Heart left ventricle (tissue), 16 donors: ENCODE results near the gene LPCAT1. TPM values are rescaled to one million over a fixed set of nuclear protein-coding genes. Genes with fewer than 3 reads are reported as not detected.

Experiments used
- ATAC-seq, 4 donors: fragments of 200-7000 bp; cut with Tn5 transposase; one replicate each; pipeline ENCODE4 v1.9.1; 2020 to 2022; ENCODE audit warnings: moderate library complexity in 4 of 4, mild to moderate bottlenecking in 3 of 4, moderate number of reproducible peaks in 1 of 4
- DNase-seq, 5 donors: peaks; one replicate each; pipeline ENCODE4 v3.0.0-alpha.2; 2020
- H3K27ac ChIP-seq, 12 donors: fragments of 200-600 bp; sonication (generic) in 4 of 12; one replicate each; pipeline versions ENCODE4 v1.5.0 to v1.8.0; 2016 to 2022; ENCODE audit warnings: mild to moderate bottlenecking in 2 of 12
- H3K27me3 ChIP-seq, 9 donors: fragments of 200-600 bp; sonication (generic) in 2 of 9; one replicate each; pipeline versions ENCODE4 v1.5.1 to v1.8.0; 2016 to 2022; ENCODE audit warnings: mild to moderate bottlenecking in 3 of 9
- H3K36me3 ChIP-seq, 9 donors: fragments of 200-600 bp; sonication (generic) in 2 of 9; one replicate each; pipeline versions ENCODE4 v1.5.0 to v1.8.0; 2018 to 2022; ENCODE audit warnings: mild to moderate bottlenecking in 2 of 9
- H3K4me1 ChIP-seq, 12 donors: fragments of 200-600 bp; sonication (generic) in 4 of 12; one replicate each; pipeline versions ENCODE4 v1.5.0 to v1.8.0; 2016 to 2022; ENCODE audit warnings: mild to moderate bottlenecking in 3 of 12
- H3K4me3 ChIP-seq, 12 donors: fragments of 200-600 bp; sonication (generic) in 4 of 12; one replicate each; pipeline versions ENCODE4 v1.5.0 to v1.8.0; 2017 to 2022; ENCODE audit warnings: mild to moderate bottlenecking in 9 of 12, moderate library complexity in 4 of 12
- H3K9me3 ChIP-seq, 12 donors: fragments of 200-600 bp; sonication (generic) in 4 of 12; one replicate each; pipeline versions ENCODE4 v1.5.0 to v1.8.0; 2016 to 2022; ENCODE audit warnings: mild to moderate bottlenecking in 1 of 12
- POLR2A ChIP-seq, 2 donors: fragments of 450-650 bp; IDR thresholded peaks; one replicate each; pipeline ENCODE4 v1.6.1; 2017; ENCODE audit warnings: antibody characterized with exemption in 2 of 2, mild to moderate bottlenecking in 2 of 2, moderate library complexity in 2 of 2
- WGBS, 4 donors: extraction: QIAGEN DNeasy Blood & Tissue Kit in 2 of 4; methylation state at CpG; one replicate each; pipeline versions ENCODE4 v1.1.5 to v1.1.7; 2013 to 2018; 5-methylcytosine and 5-hydroxymethylcytosine counted together
- intact Hi-C, 10 donors: fragments of 100-400 bp; cut with DNase I; formaldehyde crosslinking; loops; one replicate each; pipeline versions ENCODE4 v1.11.1 to v1.14.2; 2022
- polyA plus RNA-seq, 2 donors: library from polyadenylated mRNA; stranded (reverse); fragments of 200-250 nt; gene quantifications; one replicate each; pipeline ENCODE4 v1.2.3, GENCODE V29; 2013
- total RNA-seq, 9 donors: library from RNA; depleted of rRNA in 2 of 9; stranded (reverse); fragments of >200 nt in 2 of 9; fragmentation: NEBNext Ultra II Directional in 3 of 9; extraction: Animal tissue kit (Norgen Biotek cat#: 25700) in 3 of 9; gene quantifications; one replicate each; pipeline versions ENCODE4 v1.1.0 to v1.2.4, GENCODE V29; 2016 to 2023
- TF ChIP-seq, protein P1 (sequence below), 12 donors: fragments of 200-600 bp; sonication (generic) in 4 of 12; IDR thresholded peaks; one replicate each; pipeline versions ENCODE4 v1.5.0 to v1.8.0; 2018 to 2022; ENCODE audit warnings: antibody characterized with exemption in 12 of 12, mild to moderate bottlenecking in 5 of 12
- donor health status: ischemic (EF 13 %, LVEDD 7.1; RV severe dilation, severe dysfunction).
- donor health status: healthy with polysubstance abuse.
- donor health status: DM: no; HTN: yes; CAD: no.
- donor health status: DM: no; HTN: no; CAD: no.
- donor health status: ischemic (EF 25% LVEDD 6.9; RV normal size, moderate dysfunction).
- donor health status: ischemic (EF 25% LVEDD 5.7; RV mildly dilated, moderate dysfunction).
- donor health status: healthy.
- donor health status: DM: yes; HTN: yes; CAD: no.
- donor health status: ischemic (EF 35%, LVEDD 5.7; RV mildly dilated, moderate dysfunction).
- donor health status: nonischemic (EF 11% LVEDD 7.7; RV severe dilation, severe dysfunction).
- donor health status: DM: yes; HTN: yes; CAD: no.
- donor health status: PGD.
- donor health status: ischemic (EF 29% LVEDD 5.4; RV normal size, mild dysfunction).
- donor health status: nonischemic (EF 23%, LVEDD 6.1; RV moderate dilation, normal function).

LPCAT1 gene
- total and polyA plus RNA-seq, 11 donors, result 8.2 to 30.6 (median 9.9) TPM

DNA sequence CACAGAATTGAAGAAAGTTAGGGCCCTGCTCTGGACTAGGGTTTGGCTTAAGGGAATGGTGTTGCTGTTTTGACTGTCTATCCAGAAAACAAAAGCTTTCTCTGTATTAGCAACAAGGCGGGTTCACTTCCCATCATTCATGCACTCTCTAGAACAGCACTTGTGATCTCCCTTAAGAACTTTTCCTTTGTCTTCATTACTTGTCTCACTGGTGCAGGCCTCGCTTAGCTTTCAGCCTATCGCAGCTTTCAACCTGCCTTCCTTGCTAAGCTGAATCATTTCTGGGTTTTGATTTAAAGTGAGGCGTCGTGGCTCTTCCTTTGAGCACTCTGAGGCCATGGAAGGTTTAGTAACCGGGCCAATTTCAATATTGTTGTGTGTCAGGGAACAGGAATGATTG lies 35.2 kb upstream of the LPCAT1 start:
- Histone ChIP-seq H3K4me3 (no peak overlapping the region), H3K4me1 (peaks cover 0 to 9% (median 0%) of the 10 kb centered on the region in 12 donors), H3K27me3 (peaks cover 0 to 7% (median 0%) of the 10 kb centered on the region in 9 donors), H3K9me3 (no peaks in the 10 kb centered on the region), H3K27ac (no peak overlapping the region), H3K36me3 (no peaks in the 10 kb centered on the region)
- intact Hi-C loops, result loop anchor here in 1 of 10 donors (10.0 kb wide), 1 partner anchor 64 kb away; no protein-coding TSS in a partner anchor
- TF ChIP-seq, protein P1, sequence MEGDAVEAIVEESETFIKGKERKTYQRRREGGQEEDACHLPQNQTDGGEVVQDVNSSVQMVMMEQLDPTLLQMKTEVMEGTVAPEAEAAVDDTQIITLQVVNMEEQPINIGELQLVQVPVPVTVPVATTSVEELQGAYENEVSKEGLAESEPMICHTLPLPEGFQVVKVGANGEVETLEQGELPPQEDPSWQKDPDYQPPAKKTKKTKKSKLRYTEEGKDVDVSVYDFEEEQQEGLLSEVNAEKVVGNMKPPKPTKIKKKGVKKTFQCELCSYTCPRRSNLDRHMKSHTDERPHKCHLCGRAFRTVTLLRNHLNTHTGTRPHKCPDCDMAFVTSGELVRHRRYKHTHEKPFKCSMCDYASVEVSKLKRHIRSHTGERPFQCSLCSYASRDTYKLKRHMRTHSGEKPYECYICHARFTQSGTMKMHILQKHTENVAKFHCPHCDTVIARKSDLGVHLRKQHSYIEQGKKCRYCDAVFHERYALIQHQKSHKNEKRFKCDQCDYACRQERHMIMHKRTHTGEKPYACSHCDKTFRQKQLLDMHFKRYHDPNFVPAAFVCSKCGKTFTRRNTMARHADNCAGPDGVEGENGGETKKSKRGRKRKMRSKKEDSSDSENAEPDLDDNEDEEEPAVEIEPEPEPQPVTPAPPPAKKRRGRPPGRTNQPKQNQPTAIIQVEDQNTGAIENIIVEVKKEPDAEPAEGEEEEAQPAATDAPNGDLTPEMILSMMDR (IDR thresholded peaks at IDR 0.05), result no peak
- TF ChIP-seq POLR2A (IDR thresholded peaks at IDR 0.05), result no peak
- WGBS, 4 donors, result 72 to 88% (median 86%) methylated on average over 6 of the region's 6 CpGs
- DNase-seq, result no peak
- ATAC-seq, result no peak

DNA sequence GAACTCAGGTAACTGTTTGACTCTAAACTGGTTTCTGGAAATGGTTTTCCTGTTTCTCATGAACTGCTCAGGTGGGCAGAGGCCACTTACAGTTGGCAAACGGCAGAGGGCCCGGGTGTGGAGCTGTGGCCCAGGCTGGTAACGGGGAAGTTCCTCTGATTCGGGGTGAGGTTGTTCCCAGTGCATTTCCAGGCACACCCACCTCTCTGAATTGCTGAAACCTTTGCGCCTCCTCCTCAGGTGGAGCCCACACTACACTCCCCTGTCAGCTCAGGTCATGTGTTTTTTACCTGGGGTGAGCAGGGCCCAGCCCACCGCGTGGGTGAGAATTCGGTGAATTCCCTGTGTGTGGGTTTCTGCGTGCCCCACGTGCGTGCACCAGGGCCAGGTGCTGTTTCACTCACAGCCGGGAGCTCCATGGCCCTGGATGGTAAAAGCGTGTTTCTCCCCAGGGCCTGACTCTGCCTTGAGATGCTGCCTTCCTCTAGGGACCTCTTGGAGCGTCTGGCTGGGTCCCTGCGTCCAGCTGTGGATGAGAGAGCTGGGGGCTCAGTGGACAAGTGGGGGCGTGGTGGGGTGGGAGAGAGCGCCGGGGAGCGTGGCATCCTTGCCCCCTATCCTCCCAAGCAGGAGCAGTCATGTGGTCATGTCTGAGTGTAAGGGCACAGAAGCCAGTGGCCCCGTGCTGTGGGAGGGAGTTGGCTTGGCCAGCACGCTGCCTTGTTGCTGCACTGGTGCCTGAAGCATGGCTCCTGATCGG lies 33.5 kb upstream of the LPCAT1 start:
- ATAC-seq (no peak), DNase-seq (peak in 1 of 5 donors; percentile 33)
- Histone ChIP-seq H3K27ac (no peak overlapping the region), H3K36me3 (no peaks in the 10 kb centered on the region), H3K27me3 (peaks cover 0 to 7% (median 0%) of the 10 kb centered on the region in 9 donors), H3K4me3 (no peak overlapping the region), H3K4me1 (peaks cover 0 to 3% (median 0%) of the 10 kb centered on the region in 12 donors), H3K9me3 (no peaks in the 10 kb centered on the region)
- 75 to 85% (median 81%) methylated on average over 13 to 22 of the region's 22 CpGs for WGBS, 4 donors
- TF ChIP-seq, protein P1 (IDR thresholded peaks at IDR 0.05), result no peak
- TF ChIP-seq POLR2A (IDR thresholded peaks at IDR 0.05), result no peak
- intact Hi-C loops, result loop anchor here in 1 of 10 donors (10.0 kb wide), 1 partner anchor 62 kb away; no protein-coding TSS in a partner anchor

DNA sequence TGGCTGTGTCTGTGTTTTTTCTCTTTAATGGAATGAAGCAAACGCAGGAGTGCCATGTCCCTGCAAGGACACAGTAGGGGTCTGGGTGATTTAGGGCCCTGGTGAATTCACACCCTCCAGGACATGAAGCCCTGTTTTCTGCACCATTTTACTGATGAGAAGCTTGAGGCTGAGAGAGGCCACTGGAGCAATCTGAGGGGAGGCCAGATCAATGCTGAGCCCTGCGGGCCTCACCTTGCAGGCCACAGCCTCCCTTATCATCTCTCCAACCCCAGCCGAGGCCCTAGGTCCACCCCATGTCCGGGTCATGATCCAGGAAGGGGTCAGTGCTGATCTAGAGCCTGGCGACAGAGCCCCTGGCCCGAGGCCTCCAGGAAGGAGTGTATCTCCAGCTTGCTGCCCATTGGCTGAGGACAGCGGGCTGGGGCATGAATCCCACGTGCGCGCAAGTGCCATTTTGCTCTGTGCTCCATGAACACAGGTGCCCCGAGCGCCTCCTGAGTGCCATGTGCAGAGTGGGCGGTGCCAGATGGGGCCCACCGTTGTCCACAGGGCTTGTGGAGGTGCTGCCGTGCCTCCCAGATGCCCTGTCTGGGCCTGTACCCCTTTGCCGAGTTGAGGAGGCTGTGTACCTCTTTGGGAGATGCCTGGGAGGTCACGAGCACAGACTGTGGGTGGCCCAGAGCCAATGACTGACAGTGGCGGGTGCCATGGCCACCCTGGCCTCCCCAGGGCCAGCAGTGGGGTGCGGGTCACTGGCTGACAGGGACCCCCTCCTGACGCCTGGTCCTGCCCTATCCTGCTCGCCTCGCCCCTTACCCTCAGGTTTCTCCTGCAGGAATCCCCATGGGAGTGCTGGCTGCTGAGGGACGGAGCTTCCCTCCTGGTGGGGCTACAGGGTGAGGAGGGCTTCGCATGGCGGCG lies 32.3 kb upstream of the LPCAT1 start:
- no peaks in the 10 kb centered on the region for H3K9me3 ChIP-seq
- H3K36me3 ChIP-seq, result no peaks in the 10 kb centered on the region
- H3K4me1 ChIP-seq, result peaks cover 0 to 4% (median 0%) of the 10 kb centered on the region in 12 donors
- ATAC-seq, result no peak
- no peak overlapping the region for H3K4me3 ChIP-seq
- DNase-seq, result peak in 1 of 5 donors; percentile 63
- peaks cover 0 to 7% (median 0%) of the 10 kb centered on the region in 9 donors for H3K27me3 ChIP-seq
- 82 to 89% (median 85%) methylated on average over 17 to 26 of the region's 26 CpGs for WGBS, 4 donors
- intact Hi-C loops, result loop anchor here in 1 of 10 donors (10.0 kb wide), 1 partner anchor 61 kb away; no protein-coding TSS in a partner anchor
- TF ChIP-seq POLR2A (IDR thresholded peaks at IDR 0.05), result no peak
- TF ChIP-seq, protein P1 (IDR thresholded peaks at IDR 0.05), result no peak
- H3K27ac ChIP-seq, result no peak overlapping the region
